CD14-positive monocyte (primary cell): ENCODE results near the gene NKAIN2. TPM values are rescaled to one million over a fixed set of nuclear protein-coding genes. Genes with fewer than 3 reads are reported as not detected.

ENCODE experiments used
- DNase-seq, 3 donors: peaks; one replicate each; pipeline ENCODE4 v3.0.0-alpha.2; 2011 to 2022
- H2AFZ ChIP-seq: 2 replicates; pipeline ENCODE4 v1.6.0; 2012; ENCODE audit warnings: mild to moderate bottlenecking, low read depth, low read length, inconsistent platforms; ENCODE audit not compliant: insufficient read depth, poor library complexity, severe bottlenecking
- H3K27ac ChIP-seq, 2 donors: 1 replicate in 1 of 2; 2 replicates in 1 of 2; pipeline ENCODE4 v1.5.1; 2012 to 2013; ENCODE audit warnings: low read length in 2 of 2, control low read depth in 1 of 2, inconsistent platforms in 1 of 2, low read depth in 1 of 2, mild to moderate bottlenecking in 1 of 2
- H3K27me3 ChIP-seq, 2 donors: one replicate each; pipeline versions ENCODE4 v1.6.0 to v1.6.1; 2011 to 2013; ENCODE audit warnings: low read length in 2 of 2; ENCODE audit not compliant: control insufficient read depth in 2 of 2, insufficient read depth in 2 of 2
- H3K36me3 ChIP-seq, 2 donors: replicated peaks in 1 of 2; 1 replicate in 1 of 2; 2 replicates in 1 of 2; pipeline versions ENCODE4 v1.5.1 to v1.6.1; 2012 to 2013; ENCODE audit warnings: low read length in 2 of 2, control low read depth in 1 of 2, inconsistent platforms in 1 of 2, mild to moderate bottlenecking in 1 of 2; ENCODE audit not compliant: insufficient read depth in 2 of 2, control insufficient read depth in 1 of 2
- H3K4me1 ChIP-seq, 2 donors: 1 replicate in 1 of 2; 2 replicates in 1 of 2; pipeline versions ENCODE4 v1.5.1 to v1.6.1; 2012 to 2013; ENCODE audit warnings: low read length in 2 of 2, control low read depth in 1 of 2, inconsistent platforms in 1 of 2, mild to moderate bottlenecking in 1 of 2, moderate library complexity in 1 of 2; ENCODE audit not compliant: insufficient read depth in 2 of 2, control insufficient read depth in 1 of 2
- H3K4me2 ChIP-seq: replicated peaks from 2 replicates; pipeline ENCODE3; 2012; ENCODE audit warnings: low read length, moderate library complexity, mild to moderate bottlenecking; ENCODE audit not compliant: poor library complexity, severe bottlenecking; ENCODE audit errors: extremely low read depth
- H3K4me3 ChIP-seq, 3 experiments: fragments of 200-600 bp in 1 of 3; sonication (generic) in 1 of 3; replicated peaks in 1 of 3; 1 replicate in 2 of 3; 2 replicates in 1 of 3; pipeline ENCODE4 v1.5.1; 2011 to 2013; ENCODE audit warnings: low read length in 3 of 3, mild to moderate bottlenecking in 3 of 3, control low read depth in 2 of 3, low read depth in 2 of 3, inconsistent platforms in 1 of 3, moderate library complexity in 1 of 3
- H3K79me2 ChIP-seq: 2 replicates; pipeline ENCODE4 v1.6.0; 2012; ENCODE audit warnings: mild to moderate bottlenecking, control low read depth, inconsistent platforms, low read length, moderate library complexity; ENCODE audit not compliant: insufficient read depth
- H3K9ac ChIP-seq: 2 replicates; pipeline ENCODE4 v1.6.0; 2017; ENCODE audit warnings: low read length, mild to moderate bottlenecking; ENCODE audit not compliant: insufficient read depth, poor library complexity, severe bottlenecking
- H3K9me3 ChIP-seq, 2 donors: replicated peaks in 1 of 2; 1 replicate in 1 of 2; 2 replicates in 1 of 2; pipeline versions ENCODE4 v1.5.1 to v1.6.1; 2012 to 2013; ENCODE audit warnings: low read length in 2 of 2, control low read depth in 1 of 2; ENCODE audit not compliant: control insufficient read depth in 1 of 2, insufficient read depth in 1 of 2
- H4K20me1 ChIP-seq: 2 replicates; pipeline ENCODE4 v1.6.0; 2012; ENCODE audit warnings: mild to moderate bottlenecking, low read length, control low read depth, moderate library complexity; ENCODE audit not compliant: insufficient read depth
- H3K27ac Mint-ChIP-seq, 7 donors: one replicate each; pipeline ENCODE4 v1.8.0; 2020; ENCODE audit warnings: mild to moderate bottlenecking in 7 of 7, mixed read lengths in 7 of 7, moderate library complexity in 6 of 7, inconsistent platforms in 2 of 7
- H3K27me3 Mint-ChIP-seq, 3 donors: one replicate each; pipeline ENCODE4 v1.8.0; 2021 to 2022; ENCODE audit warnings: low read depth in 3 of 3, mild to moderate bottlenecking in 3 of 3, mixed read lengths in 3 of 3, moderate library complexity in 3 of 3, inconsistent platforms in 1 of 3
- H3K36me3 Mint-ChIP-seq, 2 donors: one replicate each; pipeline ENCODE4 v1.8.0; 2020; ENCODE audit warnings: mixed read lengths in 2 of 2, inconsistent platforms in 1 of 2, mild to moderate bottlenecking in 1 of 2
- H3K4me1 Mint-ChIP-seq: one replicate; pipeline ENCODE4 v1.8.0; 2020; ENCODE audit warnings: mild to moderate bottlenecking, mixed read lengths
- H3K4me3 Mint-ChIP-seq, 2 donors: one replicate each; pipeline ENCODE4 v1.8.0; 2020; ENCODE audit warnings: mild to moderate bottlenecking in 2 of 2, mixed read lengths in 2 of 2, moderate library complexity in 1 of 2
- H3K9me3 Mint-ChIP-seq, 7 donors: one replicate each; pipeline ENCODE4 v1.8.0; 2020 to 2022; ENCODE audit warnings: mixed read lengths in 7 of 7, mild to moderate bottlenecking in 6 of 7, moderate library complexity in 6 of 7, inconsistent platforms in 2 of 7
- CTCF ChIP-seq: fragments of 200-600 bp; IDR thresholded peaks from one replicate; pipeline ENCODE4 v1.8.0; 2022; ENCODE audit warnings: antibody characterized with exemption, mild to moderate bottlenecking
- WGBS: methylation state at CpG from one replicate; pipeline ENCODE4 v1.1.5; 2013; ENCODE audit warnings: missing lambda C conversion rate; ENCODE audit not compliant: insufficient coverage; 5-methylcytosine and 5-hydroxymethylcytosine counted together
- intact Hi-C, 2 donors: fragments of 100-400 bp; cut with micrococcal nuclease; formaldehyde crosslinking; loops; one replicate each; pipeline versions ENCODE4 v1.15.0 to v1.15.1; 2023
- polyA plus RNA-seq, 3 donors: library from polyadenylated mRNA; depleted of rRNA in 1 of 3; unstranded in 2 of 3; stranded (reverse) in 1 of 3; fragments of 300-500 nt in 2 of 3; fragments of >200 nt in 1 of 3; fragmentation: Illumina TruSeq in 2 of 3; gene quantifications; 1 replicate in 2 of 3; 2 replicates in 1 of 3; pipeline ENCODE4 v1.2.3, GENCODE V29; 2012 to 2021

Gene NKAIN2
- polyA plus RNA-seq, 3 donors, result not detected

DNA sequence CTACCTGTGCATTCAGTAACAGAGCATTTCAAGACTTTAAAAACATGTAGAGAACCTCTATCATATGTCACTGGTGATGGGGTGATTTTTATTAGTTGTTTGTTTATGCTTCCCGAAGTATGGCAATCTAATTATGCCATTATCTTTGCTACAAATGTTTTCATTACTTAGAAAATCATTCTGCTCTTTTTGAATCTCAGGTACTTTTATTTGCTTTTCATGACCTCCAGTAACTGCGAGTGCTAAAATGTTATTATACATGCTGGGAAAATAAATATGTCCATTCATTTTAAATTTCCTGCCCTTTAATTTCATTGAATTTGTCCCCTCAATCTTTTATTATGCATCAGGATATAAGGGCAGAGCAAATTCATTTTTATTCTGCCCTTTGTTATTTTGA, 515.7 kb downstream of the NKAIN2 start:
- Histone ChIP-seq H3K36me3 (no peaks in the 10 kb centered on the region), H4K20me1 (no peaks in the 10 kb centered on the region), H2AFZ (no peak overlapping the region), H3K27ac (no peak overlapping the region), H3K9ac (no peak overlapping the region), H3K79me2 (no peaks in the 10 kb centered on the region), H3K4me1 (no peaks in the 10 kb centered on the region), H3K27me3 (no peaks in the 10 kb centered on the region), H3K4me2 (no peak overlapping the region), H3K4me3 (no peak overlapping the region), H3K9me3 (no peaks in the 10 kb centered on the region)
- WGBS, result no CpG with 5 or more reads among the region's 2 CpGs
- no peak overlapping the region for H3K4me3 Mint-ChIP-seq
- no peaks in the 10 kb centered on the region for H3K36me3 Mint-ChIP-seq
- peaks cover 0 to 1% (median 0%) of the 10 kb centered on the region in 3 donors for H3K27me3 Mint-ChIP-seq
- peaks cover 0 to 4% (median 1%) of the 10 kb centered on the region in 7 donors for H3K9me3 Mint-ChIP-seq
- intact Hi-C loops, result no loop called here
- H3K27ac Mint-ChIP-seq, result no peak overlapping the region
- no peak for TF ChIP-seq CTCF
- H3K4me1 Mint-ChIP-seq, result no peaks in the 10 kb centered on the region
- no peak for DNase-seq

GRCh38 chr6:124324237-124324636, 520.6 kb downstream of the NKAIN2 start:
- H2AFZ ChIP-seq, result no peak overlapping the region
- H3K4me3 ChIP-seq, result no peak overlapping the region
- DNase-seq, result no peak
- H3K36me3 ChIP-seq, result no peaks in the 10 kb centered on the region
- H3K4me1 Mint-ChIP-seq, result no peaks in the 10 kb centered on the region
- H3K27ac ChIP-seq, result no peak overlapping the region
- peaks cover 0 to 1% (median 0%) of the 10 kb centered on the region in 3 donors for H3K27me3 Mint-ChIP-seq
- H3K9me3 ChIP-seq, result no peaks in the 10 kb centered on the region
- no peaks in the 10 kb centered on the region for H3K36me3 Mint-ChIP-seq
- H3K4me3 Mint-ChIP-seq, result no peak overlapping the region
- no peaks in the 10 kb centered on the region for H3K79me2 ChIP-seq
- TF ChIP-seq CTCF, result no peak
- H3K4me2 ChIP-seq, result no peak overlapping the region
- intact Hi-C loops, result no loop called here
- H4K20me1 ChIP-seq, result no peaks in the 10 kb centered on the region
- H3K27ac Mint-ChIP-seq, result no peak overlapping the region
- H3K9ac ChIP-seq, result no peak overlapping the region
- H3K4me1 ChIP-seq, result no peaks in the 10 kb centered on the region
- peaks cover 0 to 4% (median 2%) of the 10 kb centered on the region in 7 donors for H3K9me3 Mint-ChIP-seq
- no peaks in the 10 kb centered on the region for H3K27me3 ChIP-seq
